ENCODE data around the gene GOLGA8T. TPM values are rescaled to one million over a fixed set of nuclear protein-coding genes. Genes with fewer than 3 reads are reported as not detected.
"Not testable (repeated sequence)": the region's sequence is repeated elsewhere in the genome, so short reads cannot be mapped to it uniquely, and the experiment has no call there.

The GOLGA8T gene, protein sequence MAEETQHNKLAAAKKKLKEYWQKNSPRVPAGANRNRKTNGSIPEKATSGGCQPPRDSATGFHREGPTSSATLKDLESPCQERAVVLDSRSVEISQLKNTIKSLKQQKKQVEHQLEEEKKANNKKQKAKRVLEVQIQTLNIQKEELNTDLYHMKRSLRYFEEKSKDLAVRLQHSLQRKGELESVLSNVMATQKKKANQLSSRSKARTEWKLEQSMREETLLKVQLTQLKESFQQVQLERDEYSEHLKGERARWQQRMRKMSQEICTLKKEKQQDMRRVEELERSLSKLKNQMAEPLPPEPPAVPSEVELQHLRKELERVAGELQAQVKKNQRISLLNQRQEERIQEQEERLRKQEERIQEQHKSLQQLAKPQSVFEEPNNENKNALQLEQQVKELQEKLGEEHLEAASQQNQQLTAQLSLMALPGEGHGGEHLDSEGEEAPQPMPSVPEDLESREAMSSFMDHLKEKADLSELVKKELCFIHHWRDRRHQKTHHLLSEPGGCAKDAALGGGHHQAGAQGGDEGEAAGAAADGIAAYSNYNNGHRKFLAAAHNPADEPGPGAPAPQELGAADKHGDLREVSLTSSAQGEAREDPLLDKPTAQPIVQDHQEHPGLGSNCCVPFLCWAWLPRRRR
- 0.35 TPM for polyA plus RNA-seq (ENCODE audit: insufficient read length)
- long read RNA-seq, donor 1, result 0 reads
- long read RNA-seq, donor 2, result 0 reads
- long read RNA-seq, donor 3, result 0 reads
- long read RNA-seq, donor 4, result 0 reads
- long read RNA-seq, donor 5, result 0 reads
- long read RNA-seq, donor 6, result 0 reads
- long read RNA-seq, donor 7, result 0 reads
- long read RNA-seq, donor 8, result 0 reads

DNA sequence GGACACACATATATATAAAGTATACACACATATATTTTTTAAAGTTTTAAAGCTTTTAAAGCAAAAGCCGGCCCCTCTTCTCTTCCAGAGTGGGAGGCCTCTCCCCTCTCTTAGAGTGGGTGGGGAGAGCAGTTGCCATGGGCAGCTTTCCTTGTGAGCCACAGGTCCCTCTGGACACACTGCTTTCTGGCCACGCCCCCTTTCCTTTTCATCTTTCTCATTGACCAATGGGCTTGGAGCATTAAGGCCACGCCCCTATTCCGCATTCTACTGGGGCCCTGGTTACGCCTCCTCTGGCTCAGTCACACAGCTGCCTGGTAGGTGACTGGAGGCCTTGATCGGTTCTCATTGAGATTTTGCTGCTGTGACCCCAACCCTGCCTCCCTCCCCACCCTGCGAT is at the start of gene GOLGA8T:
GOLGA8T (plus strand) TSS at position 301 of the 400 bp plus-strand sequence; CDS start at position 399, 98 bp downstream.
- not testable (repeated sequence) for DNase-seq

DNA sequence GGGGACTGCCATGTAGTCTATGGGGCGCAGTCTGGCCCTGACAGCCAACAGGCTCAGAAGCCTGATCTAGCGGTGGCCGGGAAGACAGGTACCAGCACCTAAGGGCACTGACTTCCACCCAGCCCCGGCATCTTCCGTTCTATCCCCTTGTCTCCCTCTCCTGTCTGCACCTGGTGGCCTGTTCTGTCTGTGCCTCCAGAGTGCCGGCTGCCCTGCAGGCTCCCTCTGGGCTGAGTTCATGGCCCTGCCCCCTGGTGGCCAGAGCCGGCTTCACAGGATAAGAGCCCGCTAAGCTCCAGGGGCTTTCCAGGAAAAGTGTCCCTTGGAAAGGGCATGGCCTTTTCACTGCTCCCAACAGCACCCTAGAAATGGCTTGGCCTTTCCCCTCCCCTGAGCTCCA is 37.0 kb upstream of the GOLGA8T start:
- not testable (repeated sequence) for DNase-seq

DNA sequence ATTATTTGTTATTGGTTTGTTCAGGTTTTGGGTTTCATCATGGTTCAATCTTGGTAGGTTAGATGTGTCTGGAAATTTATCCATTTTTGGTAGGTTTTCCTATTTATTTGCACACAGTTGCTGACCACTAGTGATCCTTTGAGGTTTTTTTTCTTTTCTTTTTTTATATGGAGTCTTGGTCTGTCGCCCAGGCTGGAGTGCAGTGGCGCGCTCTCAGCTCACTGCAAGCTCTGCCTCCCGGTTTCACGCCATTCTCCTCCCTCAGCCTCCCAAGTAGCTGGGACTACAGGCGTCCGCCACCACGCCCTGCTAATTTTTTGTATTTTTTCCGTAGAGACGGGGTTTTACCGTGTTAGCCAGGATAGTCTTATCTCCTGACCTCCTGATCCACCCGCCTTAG is 32.0 kb upstream of the GOLGA8T start:
- DNase-seq, result not testable (repeated sequence)

DNA sequence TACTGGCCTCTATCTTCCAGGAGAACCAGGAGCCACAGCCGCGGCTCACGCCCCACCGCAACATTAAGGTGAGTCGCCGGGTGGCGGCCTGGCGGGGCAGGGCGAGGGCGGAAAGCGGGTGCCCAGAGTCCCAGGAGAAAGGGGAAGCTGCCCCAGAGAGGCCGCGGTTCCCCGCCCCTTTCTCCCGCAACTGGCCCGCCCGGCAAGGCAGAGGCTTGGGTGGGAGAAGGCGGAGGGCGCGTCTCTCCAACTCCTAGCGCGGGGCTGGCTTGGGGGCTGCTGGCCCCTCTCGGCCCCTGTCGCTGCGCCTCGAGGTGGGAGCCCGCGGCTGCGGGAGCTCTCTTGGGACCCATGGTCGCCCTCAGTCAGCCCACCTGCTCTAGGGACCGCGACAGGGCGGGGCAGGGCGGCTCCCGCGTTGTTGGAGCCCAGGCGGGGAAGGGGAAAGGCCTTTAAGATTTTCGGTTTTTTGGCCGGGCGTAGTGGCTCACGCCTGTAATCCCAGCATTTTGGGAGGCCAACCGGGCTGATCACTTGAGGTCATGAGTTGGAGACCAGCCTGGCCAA is 30.8 kb upstream of the GOLGA8T start:
- not testable (repeated sequence) for DNase-seq

DNA sequence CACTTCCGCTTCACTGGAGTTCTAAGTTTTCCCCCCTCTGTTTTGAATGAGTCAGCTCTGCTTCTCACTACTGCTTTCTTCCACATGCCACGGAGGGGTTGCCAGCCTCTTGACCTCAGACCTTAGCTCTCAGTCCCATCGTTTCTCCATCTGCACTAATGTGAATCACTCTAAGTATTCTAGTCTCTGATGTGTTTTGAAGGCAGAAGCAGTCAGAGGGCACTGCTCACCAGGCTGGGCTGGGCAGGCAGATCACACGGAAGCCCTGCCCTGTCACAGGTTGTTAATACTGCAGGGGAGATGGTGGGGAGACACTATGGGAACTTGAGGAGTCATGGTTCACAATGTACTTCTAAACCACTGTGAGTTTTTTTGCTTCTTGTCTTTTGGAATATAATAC is 24.3 kb upstream of the GOLGA8T start:
- DNase-seq, result not testable (repeated sequence)

DNA sequence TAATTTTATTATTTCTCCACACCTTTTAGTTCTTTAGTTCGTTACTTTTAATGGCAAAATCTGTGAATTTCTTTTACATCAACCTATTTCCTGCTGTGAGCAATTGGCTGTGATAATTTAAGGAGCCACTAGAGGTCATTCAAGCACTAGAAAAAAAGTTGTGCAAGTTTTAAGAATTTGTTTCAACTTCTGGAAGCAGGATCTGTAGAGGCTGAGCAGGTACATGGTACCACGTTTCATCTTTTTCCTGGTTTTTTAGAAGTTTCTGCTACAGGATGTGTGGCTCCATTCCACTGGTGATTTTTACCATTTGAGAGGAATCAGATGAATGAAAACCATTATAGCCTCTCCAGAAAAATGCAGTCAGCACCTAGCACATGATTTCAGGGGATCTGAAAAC is 4.8 kb upstream of the GOLGA8T start:
- DNase-seq, result not testable (repeated sequence)

DNA sequence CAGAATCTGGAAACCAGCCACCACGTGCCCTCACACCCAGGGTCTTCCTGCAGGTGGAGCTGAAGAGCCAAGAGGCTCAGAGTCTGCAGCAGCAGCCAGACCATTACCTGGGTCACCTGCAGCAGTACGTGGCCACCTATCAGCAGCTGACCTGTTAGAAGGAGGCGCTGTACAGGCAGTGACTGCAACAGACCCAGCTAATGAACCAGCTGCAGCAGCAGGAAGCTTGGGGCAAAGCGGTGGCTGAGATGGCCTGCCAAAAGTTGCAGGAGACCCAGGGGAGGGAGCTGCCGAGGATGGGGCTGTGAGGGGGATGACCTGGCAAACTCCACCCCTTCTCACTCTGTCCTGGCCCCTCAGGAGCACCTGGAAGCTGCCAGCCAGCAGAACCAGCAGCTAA is 8.4 kb downstream of the GOLGA8T start:
- not testable (repeated sequence) for DNase-seq

DNA sequence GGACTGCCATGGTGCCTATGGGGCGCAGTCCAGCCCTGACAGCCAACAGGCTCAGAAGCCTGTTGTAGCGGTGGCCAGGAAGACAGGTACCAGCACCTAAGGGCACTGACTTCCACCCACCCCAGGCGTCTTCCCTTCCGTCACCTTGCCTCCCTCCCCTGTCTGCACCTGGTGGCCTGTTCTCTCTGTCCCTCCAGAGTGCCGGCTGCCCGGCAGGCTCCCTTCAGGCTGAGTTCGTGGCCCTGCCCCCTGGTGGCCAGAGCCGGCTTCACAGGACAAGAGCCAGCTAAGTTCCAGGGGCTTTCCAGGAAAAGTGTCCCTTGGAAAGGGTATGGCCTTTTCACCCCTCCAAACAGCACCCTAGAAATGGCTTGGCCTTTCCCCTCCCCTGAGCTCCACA is 15.0 kb downstream of the GOLGA8T start:
- not testable (repeated sequence) for DNase-seq

DNA sequence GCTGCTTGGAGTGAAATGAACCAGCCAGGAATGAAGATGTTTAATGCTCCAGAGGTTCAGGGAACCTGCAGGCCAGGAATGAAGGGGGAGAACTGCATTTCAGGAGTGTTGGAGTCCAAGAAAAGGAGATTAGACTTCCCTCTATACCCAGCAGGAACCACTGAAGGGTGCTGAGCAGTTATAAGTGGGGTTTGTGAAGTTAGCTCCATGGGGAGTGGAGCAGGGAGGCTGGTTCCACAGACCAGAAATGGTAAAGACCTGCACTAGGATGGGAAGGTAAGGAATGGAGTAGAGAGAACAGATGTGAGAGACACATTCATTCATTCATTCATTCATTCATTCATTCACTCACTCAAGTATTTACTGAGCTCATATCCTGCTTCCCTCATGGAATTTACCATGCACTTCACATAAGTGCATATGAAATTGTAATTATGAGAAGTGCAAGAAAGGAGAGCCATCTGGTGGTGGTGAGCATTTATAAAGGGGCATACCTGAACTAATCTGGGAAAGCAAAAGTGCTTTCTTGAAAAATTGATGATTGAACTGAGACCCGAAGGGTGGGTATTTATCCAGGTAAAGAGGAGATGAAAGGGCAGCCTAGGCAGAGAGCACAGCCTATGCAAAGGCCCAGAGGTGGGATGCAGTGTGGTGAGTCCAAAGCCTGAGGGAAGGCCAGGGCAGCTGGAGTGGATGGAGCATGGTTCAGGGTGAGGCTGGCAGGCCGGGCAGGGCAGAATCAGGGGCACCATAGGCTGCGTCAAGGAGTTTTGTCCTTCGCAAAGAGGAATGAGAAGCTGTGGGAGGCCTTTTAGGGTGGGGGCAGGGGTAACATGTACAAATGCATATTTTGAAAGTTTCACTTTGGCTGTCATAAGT is 27.9 kb downstream of the GOLGA8T start:
- not testable (repeated sequence) for DNase-seq

DNA sequence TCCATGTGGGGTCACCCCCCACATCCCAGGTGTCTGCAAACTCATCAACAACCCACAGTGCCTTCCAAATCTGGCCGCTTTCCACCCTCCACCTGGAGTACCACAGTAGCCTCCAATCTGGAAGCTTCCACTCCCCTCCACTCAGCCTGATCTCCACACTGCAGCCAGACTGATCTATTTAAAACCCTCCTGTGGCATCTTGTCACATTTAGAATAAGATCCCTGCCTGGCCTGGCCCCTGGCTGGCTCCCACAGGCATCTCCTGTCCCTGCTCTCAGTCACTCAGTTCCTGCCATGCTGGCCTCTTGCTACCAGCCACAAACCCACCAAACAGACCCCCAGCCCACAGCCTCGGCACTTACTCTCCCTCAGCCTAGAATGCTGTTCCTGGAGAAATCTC is 28.9 kb downstream of the GOLGA8T start:
- DNase-seq, result not testable (repeated sequence)

DNA sequence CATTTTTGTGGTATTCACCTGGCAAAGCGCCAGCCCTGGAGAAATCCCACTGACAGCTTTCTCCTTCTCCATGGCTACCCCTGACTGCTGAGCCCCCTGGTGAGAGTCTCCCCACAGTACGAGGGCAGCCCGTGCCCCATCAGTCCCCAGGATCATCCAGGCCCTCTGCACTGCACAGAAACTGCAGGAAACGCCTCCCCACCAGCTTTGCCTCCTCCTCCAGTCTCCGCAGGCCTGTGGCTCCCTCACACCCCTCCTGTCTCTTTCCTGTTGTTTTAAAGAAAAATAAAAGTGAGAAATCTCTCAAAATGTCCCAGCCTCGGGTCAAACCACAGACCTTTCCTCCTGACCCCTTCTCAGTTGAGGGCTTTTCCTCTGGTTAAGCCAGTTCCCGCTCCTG is 29.4 kb downstream of the GOLGA8T start:
- DNase-seq, result not testable (repeated sequence)

DNA sequence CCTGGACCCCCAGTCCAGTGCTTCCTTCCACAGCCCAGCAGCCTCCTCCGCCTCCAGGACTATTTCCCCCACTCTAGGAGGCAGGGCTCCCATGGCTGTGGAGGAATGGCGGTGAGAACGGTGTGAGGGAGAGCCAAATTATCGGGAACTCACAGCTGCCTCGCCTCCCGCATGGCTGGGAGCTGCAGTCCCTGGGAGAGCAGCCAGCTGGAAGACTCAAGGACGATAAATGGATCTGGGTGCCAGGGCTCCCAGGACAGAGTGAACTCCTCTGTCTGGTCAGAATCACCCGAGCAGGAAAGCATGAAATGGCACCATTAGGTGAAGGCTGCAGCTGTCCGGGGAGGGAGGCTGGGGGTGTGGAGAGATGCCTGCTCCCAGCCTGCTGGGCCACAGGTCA is 32.6 kb downstream of the GOLGA8T start:
- DNase-seq, result not testable (repeated sequence)

DNA sequence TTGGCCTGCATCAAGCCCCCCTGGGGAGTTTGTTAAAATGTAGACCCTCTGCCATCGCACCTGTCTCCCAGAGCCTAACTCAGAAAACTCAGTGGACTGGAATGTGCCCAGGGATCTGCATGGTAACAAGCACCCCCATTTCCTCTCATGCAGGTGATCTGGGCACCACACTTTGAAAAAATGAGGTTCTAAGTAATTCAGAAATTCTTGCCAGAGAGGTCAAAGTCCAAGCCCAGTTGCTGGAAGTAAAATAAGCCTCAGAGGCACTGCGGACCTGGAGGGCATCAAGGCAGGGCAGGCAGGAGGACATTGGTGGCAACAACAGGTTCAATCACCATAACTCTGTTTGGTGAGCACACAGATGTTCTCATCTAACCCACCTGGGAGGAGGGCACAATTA is 33.0 kb downstream of the GOLGA8T start:
- not testable (repeated sequence) for DNase-seq

DNA sequence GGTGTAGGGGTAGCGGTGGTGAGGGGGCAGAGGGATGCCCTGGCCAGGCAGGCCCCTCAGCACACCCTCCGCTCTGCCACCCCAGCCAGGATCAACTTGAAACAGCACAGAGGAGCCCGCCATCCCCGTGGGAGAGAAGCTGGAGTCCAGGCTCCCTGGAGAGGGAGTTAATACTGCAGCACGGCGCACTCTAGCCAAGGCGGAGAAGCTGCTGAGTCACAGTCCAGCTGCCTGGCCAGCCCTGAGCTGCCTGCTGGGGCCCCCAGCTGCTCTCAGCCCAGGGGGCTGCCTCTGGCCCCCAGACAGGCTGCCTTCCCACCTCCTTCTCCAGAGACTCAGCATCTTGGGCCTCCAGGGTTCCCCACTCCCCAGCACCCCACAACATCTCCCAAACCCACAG is 36.6 kb downstream of the GOLGA8T start:
- not testable (repeated sequence) for DNase-seq

DNA sequence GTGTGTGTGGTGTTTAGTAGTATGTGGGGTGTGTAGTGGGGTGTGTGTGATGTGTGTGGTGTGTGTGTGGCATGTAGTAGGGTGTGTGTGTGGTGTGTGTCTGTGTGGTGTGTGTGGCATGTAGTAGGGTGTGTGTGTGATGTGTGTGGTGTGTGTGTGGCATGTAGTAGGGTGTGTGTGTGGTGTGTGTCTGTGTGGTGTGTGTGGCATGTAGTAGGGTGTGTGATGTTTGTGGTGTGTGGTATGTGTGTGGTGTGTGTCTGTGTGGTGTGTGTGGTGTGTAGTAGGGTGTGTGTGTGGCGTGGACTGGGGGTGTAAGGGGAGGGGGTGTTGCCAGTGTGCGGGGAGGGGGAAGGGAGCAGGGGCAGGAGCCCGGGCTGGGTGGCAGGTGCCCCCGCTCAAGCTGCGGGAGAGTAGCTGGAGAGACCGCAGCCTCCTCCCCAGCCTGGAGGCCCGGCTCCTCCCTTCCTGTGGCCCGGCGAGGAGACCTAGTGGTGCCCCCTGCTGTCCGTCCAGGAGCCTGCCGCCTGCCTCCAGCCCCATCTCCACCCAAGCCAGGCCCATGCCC is 38.3 kb downstream of the GOLGA8T start:
- not testable (repeated sequence) for DNase-seq

DNA sequence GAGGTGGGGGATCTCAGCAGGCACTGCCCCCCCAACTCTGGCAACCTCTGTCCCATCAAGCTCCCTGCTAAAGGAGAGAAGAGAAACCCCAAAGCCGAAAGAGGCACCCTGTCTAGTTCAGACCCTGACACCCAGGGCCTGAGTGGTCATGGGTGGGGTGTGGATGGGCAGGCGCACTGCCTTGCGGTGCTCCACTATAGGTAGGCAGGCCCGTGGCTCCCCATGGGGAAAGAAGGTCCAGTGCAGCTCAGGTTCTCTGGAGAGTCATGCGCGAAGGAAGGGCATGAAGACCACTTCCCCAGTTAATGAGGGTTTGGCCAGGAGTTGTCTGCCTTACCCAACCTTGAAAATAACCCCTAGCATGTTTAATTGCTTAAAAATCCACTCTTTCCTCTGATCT is 40.4 kb downstream of the GOLGA8T start:
- not testable (repeated sequence) for DNase-seq

DNA sequence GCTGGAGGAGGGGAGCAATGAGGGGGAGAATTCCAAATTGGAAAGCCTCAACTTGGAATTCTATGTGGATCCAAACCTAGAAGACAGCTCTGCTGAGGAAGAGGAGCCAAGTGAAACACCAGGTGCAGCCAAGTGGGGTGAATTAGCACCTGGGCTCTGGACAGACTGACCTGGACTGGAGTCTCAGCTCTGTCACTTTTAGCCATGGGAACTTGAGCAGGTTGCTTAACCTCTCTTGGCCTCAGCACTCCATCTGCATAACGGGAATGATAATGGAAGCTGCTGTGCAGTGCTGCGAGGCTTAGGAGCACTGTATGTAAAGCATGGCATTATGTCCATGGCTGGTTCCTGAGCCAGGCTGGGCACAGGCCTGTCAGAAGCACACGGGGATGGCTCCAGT is 41.8 kb downstream of the GOLGA8T start:
- not testable (repeated sequence) for DNase-seq

DNA sequence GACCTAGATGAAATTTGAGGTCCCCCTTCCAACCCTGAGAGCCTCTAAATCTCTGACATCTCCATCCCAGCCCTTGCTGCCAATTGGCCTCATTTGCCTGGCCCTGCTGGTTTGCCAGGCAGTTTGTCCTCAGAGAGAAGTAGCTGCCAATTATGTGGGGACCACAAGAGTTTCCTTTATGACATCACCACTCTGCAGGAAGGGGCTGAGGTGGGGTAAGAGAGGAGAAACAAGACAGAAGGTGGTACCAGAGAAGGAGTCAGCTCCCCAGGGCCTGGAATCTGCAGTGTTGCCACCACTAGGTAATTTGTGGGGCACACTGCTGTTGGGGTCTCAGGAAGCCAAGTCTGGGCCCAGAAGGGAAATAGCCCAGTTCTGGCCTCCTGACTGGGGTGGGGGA is 45.0 kb downstream of the GOLGA8T start:
- not testable (repeated sequence) for DNase-seq

DNA sequence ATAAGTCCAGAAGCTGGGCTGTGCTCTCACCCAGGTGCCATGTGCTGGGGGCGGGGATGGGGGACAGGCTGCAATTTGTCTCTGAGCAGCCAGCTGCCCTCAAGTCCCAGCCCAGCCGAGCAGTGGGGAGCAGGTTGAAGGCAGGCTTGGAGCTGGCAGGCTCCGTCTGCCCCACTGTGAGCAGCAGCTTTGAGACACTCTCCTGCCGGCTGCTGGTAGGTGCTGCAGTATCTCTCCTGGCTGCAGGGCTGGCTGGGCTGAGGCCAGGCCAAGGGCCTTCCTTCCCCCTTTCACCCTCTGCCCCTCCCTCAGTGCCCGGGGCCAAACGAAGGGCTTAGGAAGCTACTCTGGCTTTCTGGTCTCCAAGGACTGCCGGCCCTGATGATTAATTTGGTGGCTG is 50.6 kb downstream of the GOLGA8T start:
- not testable (repeated sequence) for DNase-seq

DNA sequence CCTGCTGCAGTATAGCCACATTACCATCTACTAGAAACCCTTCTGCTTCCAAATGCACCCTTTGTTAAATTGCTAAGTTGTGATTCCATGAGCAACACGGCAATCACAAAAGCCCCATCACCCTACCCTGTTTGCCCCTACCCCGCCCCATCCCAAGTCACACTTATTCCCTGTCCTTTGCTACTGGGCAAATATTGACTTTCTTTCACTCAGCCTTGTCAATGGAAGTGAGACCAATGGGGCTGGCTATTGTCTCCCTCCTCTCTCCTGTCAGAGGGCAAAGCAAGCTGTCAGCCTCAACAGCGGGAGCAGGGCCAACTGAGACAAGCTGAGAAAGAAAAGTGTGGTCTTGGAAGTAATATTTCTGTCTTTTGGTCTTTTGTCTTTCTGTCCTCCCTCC is 52.6 kb downstream of the GOLGA8T start:
- not testable (repeated sequence) for DNase-seq

DNA sequence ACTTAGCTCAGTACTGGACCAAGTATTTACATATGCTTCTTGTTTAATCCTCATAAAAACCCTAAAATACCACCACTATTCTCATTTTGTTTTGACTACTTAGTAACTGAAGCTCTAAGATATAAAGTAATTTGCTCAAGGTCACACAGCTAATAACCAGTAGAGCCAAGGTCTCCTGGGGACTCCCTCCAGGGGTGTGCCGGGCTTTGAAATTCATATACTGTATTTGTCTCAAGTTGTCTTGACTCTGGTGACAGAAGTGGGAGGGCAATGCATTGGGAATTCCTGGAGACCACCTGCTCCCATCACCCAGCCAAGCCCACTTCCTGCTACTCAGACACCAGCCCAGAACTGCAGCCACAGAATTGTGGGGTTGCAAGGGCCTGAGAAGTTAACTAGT is 54.9 kb downstream of the GOLGA8T start:
- not testable (repeated sequence) for DNase-seq

All from left kidney (tissue), 8 donors.